Measurements from ENCODE around the gene DNAH1.

DNAH1 gene

DNA sequence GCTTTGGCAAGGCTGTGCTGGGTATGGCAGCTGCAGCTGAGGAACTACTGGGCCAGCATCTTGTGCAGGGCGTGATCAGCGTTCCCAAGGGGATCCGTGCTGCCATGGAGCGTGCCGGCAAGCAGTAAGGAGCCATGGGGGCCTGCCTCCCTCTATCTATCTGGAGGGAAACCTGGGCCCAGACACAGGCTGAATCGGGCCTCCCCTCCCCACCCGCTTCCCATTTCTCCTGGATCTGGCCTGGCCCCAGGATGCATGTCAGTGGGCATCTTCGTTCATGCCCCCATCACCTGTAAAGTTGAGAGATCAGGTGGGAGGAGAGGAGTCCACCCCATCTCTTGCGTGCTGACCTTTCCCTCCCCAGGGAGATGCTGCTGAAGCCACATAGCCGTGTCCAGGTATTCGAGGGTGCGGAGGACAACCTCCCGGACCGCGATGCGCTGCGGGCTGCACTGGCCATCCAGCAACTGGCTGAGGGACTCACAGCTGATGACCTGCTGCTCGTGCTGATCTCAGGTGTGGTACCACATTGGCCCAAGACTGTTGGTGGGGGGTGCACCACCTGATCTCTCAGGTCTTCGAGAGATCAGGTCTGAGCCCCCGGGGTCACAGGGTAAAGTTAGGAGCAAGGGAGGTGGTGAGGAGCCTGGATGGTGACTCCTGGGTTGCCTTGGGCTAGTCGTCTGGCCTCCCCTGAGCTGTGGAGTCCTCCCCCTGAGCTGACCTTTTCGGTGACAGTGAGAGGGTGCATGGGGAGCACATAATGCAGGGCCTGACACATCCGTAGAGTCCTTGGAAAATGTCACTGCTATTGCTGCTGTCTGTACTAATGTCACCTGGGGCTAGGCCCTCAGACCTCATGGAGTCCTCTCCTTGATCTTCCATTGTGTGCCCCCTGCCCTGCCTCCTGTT is 25.3 kb upstream of the DNAH1 start:
- DNase-seq (ENCODE audit: low spot score), result no peak

DNA sequence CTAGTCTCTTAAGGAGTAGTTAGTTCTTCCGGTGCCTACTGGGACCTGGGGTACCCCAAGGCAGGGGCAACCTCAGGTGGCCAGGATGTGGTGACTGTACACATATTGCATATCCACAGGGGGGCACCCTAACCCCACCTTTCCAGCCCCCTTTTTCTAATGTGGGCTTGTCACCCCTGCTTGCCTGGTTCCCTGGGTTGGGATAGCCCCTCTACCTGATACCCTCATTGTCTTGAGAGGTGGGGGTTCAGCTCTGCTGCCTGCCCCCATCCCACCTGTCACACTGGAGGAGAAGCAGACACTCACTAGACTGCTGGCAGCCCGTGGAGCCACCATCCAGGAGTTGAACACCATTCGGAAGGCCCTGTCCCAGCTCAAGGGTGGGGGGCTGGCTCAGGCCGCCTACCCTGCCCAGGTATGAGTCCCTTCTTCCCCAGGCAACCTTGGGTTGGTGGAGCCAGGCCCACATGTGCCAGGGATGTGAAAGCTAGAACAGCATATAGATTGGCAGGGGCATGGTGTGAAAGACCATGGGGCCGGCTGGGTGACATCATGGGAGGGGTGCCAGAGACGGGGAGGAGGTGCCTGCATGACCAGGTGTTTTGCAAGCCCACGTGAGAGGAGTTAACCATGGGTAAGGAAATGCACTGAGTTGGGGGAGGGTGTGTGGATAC is 24.5 kb upstream of the DNAH1 start:
- no peak for DNase-seq (ENCODE audit: low spot score)

DNA sequence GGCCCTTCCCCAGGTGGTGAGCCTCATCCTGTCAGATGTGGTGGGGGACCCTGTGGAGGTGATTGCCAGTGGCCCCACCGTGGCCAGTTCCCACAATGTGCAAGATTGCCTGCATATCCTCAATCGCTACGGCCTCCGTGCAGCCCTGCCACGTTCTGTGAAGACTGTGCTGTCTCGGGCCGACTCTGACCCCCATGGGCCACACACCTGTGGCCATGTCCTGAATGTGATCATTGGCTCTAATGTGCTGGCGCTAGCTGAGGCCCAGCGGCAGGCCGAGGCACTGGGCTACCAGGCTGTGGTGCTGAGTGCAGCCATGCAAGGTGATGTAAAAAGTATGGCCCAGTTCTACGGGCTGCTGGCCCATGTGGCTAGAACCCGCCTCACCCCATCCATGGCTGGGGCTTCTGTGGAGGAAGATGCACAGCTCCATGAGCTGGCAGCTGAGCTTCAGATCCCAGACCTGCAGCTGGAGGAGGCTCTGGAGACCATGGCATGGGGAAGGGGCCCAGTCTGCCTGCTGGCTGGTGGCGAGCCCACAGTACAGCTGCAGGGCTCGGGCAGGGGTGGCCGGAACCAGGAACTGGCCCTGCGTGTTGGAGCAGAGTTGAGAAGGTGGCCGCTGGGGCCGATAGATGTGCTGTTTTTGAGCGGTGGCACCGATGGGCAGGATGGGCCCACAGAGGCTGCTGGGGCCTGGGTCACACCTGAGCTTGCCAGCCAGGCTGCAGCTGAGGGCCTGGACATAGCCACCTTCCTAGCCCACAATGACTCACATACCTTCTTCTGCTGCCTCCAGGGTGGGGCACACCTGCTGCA is 23.7 kb upstream of the DNAH1 start:
- no peak for DNase-seq (ENCODE audit: low spot score)

DNA sequence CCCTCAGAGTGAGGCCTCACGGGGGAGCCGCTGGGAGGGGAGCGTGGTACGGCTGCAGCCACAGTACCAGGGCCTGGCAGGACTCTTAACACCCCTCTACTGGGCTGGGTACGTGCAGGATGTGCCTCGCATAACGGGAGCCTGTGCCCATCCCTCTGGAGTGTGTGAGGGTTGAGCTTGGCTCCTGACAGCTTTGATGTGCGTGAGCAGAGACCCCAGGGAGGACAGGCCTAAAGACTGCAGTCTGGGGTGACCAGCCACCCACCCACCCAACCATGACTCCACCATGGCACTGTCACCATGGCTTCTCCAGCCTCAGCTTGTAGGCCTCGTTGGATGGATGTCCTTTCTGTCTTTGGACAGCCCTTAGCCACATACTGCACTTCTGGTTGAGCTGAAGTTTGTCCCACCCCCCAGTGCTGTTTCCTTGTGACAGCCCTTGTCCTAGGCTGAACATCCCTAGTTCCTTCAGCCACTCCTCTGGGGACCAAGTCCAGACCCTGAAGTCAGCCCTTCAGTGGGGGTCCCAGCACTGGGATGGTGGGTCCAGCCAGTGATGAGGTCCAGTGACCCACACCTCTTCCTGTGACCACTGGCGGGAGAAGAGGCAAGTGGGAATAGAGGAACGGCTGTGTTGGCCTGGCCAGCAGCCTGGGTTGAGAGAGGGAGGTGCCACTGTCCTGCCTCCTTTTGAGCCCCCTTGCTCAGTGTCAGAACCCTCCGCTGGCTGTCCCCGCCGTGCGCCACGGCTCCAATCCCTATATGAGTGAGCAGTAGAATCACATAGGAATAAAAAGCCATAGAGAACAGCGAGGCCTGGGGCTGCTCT is 22.4 kb upstream of the DNAH1 start:
- no peak for DNase-seq (ENCODE audit: low spot score)

DNA sequence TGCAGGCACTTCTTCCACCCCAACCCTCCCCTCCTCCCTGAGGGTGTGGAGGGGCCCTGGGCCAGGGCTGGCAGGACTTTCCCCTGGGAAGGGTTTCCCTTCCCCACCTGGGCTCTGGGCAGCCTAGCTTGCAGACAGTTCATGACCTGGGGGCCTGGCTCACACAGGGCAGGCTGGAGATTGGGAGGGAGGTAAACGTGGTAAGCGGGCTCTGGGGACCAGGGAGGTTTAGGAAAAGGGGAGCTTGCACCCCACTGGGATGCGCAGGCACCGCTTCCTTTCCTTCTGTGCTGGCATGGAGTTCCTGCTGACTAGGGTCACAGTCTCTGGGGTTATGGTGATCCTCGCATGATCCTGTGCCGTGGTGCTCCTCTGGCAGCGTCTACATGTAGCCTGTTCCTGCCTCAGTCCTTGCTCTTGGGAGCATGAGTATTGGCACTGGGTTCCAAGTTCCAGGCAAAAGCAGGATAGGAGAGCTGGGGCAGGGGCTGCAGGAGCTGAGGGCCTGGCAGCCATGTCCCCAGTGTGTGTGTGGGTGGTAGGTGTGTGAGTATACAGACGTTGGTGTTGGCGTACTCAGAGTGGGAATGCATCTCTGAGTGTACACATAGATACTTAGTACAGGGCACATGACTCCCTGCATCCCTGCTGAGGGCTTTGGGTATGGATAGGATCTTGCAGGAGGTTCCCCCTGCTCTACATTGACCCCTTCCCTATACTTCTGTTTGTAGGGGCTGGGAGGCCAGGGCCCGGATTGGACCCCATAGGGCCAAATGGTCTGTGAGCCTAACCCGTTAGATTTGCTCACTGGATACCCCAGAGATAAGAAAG is 21.6 kb upstream of the DNAH1 start:
- no peak for DNase-seq (ENCODE audit: low spot score)

DNA sequence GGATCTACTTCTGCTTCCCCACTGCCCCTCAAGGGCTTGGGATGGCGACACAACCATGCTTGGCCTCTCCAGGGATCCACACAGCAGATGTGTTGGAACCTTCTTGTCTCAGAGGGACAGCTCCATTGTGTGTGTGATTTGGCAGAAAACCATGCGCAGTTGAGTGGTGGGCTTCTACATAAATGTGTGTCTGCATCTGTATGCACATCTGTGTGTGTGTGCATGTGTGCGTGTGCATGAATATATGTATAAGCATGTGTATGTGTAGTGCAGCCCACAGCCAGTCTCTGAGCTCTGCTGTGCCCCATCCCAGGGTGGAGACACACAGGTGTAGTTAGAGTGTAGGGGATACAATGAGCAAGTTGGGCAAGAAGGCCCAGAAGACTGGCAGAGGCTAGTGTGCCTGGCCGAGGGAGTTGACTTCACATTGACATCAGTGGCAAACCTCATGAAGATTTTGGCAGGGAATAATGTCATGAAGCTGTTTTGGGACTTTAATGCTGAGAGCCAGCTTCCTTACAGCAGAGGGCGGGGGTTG is 20.4 kb upstream of the DNAH1 start:
- no peak for DNase-seq (ENCODE audit: low spot score)

DNA sequence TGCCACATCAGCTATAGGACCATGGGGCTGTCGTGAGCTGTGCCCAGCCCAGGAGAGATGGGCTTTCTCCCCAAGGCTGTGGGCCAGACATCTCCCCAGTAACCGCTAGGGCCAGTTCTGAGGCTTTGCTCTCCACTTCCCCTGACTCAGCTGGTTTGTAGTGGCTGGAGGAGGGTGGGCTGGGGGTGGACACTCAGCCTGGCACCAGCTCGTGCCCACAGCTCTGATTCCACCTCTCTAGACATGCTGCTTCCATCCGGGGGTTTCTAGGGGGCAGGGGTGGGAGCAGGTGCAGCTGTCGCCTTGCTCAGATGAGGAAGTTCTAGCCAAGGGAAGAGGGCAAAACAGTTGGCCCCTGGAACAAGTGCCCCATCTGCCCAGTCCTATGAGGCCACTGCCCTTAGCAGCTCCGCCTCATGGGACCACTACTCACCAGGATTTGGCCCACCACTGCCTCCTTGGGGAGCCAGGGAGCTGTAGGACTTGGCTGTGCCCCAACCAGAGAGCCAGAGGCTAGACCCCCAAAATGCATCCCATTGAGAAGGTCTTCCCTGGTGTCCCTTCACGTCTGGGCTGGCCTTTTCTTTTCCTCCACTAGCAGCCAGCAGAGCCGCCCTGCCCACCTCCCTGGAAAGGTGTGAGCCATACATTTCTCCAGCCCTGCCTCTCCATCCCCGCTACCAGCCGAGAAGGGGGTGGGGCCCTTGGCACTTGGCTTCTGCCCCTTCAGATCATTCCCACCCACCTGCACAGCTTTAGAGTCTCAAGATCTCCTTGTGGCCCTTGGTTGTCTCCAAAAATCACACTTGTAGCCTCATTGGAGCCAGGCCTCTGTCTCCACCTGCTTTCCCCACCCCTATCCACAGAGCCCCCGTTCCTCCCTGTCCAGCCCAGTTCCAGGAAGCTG is 18.6 kb upstream of the DNAH1 start:
- DNase-seq (ENCODE audit: low spot score), result no peak

DNA sequence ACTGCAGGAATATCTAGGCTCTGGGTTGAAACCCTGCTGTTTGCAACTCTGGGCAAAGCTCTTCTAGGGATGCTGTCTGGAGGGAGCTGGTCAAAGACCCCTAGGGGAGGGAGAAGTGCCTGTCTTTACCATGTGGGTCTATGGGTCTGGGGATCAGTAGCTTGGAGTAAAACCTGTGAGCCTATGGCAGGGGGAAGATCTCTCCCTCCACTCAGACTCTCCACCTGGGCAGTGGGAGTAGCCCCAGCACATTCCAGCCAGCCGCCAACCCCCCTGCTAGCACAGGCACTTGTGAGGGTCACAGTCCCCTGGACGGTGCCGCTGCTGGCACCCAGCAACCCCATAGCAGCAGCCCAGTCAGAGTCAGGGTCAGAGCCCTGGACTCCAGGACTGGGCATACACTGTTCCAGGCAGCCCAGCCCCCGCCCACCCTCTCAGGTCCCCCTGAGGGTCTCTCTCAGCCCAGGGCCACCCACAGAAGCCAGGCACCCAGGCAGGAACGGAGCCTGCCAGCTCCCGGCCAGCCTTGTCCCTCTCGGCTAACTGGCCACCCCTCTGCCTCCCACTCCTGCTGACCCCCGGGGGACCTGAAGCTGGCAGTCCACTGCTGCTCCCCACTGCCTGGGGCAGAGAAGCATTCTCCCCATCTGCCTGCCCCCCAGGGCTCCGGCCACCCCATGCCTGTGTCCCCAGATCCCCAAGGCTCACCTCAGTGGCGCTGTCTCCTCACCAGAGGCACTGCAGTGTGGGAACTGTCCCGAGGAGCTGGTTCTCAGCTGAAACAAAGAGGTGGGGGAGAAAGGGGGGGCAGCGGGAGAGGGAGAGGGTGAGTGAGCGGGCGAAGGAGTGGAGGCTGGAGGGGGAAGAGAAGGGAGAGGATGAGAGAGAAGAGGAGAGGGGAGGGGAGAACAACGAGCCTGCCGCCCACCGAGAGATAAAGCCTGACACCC is 17.7 kb upstream of the DNAH1 start:
- DNase-seq (ENCODE audit: low spot score), result no peak

DNA sequence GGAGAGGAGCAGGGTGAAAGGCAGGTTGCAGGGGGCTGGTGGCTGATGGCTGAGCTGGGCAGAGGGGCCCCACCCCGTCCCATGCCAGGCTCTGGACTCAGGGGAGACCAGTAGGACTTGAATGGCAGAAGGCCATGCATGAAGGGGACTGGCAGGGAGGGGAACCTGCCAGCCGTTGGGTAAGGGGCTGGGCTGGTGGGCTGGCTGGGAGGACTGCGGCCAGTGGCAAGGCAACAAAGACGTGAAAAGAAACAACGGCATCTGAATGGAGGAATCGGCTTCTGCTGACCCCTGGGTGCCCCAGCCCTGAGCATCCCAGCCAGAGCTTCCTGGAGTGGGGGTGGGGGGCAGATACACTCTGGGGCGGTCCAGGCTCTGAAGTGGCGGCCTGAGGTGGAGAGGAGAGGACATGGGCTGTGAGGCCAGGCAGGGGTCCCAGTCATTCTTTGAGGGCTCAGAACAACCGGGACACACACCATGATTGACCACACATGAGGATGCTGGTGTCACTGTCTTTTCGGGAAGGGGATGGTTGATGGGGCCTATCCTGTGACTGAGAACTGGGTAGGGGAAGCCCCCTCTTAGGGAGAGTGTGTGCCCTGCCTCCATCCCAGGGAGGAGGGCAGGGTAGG is 16.8 kb upstream of the DNAH1 start:
- DNase-seq (ENCODE audit: low spot score), result no peak

DNA sequence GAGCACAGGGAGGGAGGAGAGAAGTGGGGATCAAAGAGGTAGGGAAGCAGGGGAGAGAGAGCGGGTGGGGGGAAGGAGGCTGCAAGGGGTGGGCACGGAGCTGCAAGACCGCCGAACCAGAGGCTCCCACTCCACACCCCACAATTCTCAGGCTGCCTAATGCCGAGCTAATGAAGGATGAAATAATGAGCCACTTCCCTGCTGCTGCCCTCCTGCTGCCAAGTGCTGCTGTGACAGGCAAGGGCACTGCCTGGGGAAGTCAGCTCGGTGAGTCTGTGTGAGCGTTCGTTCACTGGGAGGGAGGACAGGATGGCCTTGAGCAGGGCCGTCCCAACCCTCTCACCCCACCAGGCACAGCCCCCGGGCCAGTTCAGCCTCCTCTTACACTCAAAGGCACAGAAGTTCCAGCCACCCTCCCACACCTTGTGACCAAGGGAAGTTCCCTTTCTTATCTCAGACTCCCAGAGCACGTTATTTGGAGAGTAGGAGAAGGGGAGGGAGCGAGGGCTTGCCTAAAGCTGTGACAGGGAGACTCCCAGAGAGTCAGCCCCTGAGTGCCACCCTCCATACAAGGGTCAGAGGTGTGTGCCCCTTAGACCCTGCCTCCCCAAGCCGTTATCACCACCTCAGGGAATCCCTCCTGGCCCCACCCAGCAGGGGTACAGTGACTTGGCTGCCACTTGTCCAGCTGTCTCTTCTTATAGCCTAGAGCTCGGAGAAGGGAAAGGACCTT is 16.1 kb upstream of the DNAH1 start:
- no peak for DNase-seq (ENCODE audit: low spot score)

DNA sequence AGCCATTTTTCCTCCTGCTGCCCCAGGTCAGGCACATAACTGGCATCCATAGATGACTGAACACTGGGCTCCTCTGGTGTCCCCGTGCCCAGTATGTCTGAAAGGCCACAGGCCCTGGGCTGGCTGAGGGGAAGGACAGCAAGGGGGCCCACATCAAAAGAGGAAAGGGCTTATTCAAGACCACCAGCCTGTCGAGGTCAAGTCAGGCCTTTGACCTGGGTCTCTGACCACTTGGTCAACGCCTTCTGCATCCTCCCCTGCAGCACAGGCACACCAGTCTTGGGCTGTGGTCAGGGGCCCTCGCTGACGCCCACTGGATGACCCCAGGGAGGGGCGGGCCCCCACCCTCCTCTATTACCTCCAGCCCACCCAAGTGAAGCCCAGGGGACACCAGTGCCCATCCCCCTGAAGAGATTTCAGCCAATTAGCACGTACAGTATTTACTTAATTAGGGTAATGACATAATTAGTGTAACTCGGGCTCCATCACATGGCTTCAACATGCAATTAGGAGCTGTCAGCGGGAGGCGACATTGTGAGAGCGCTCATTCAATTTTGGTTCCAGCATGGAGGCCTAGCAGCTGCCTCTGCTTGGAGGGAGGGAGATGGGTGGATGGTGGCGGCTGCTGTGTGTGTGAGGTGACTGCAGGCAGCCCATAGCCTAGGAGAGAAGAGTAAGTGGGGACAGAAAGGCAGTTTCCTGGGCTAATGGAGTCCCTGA is 13.5 kb upstream of the DNAH1 start:
- no peak for DNase-seq (ENCODE audit: low spot score)

DNA sequence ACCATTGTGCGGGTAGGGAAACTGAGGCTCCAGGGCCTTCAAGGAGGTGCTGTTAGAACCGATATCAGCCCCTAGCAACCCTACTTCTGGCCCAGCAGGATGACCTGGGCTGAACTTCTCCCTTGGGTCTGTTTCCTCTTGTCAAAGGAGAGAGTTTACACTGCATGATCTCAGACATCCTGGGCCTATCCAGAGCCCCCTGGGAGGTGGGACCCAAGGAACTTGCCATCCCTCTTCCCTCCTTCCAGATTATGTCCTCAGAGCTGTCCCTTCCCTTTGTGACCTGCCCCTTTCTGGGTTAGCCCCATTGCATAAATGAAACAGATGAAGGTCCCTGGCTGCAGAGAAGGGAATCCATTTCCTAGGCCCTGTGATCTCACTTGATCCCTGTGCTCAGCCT is 12.3 kb upstream of the DNAH1 start:
- no peak for DNase-seq (ENCODE audit: low spot score)

DNA sequence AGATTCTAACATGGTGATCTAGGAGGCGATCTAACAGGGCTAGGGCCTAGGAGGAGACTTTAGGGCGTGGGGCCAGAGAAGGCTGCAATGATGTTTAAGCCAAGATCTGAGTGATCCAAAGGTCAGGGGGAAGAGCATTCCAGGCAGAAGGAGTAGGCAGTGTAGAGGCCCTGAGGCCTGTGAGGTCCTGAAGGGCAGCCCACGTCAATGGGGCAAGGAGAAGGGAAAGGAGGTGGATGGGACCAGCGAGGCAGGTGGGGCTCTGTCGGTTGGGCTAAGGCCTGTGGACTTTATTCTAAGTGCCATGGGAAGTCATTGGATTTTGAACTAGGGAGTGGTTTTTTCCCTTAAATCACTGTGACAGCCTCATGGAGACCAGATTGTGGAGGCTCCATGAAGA is 10.2 kb upstream of the DNAH1 start:
- DNase-seq (ENCODE audit: low spot score), result no peak

DNA sequence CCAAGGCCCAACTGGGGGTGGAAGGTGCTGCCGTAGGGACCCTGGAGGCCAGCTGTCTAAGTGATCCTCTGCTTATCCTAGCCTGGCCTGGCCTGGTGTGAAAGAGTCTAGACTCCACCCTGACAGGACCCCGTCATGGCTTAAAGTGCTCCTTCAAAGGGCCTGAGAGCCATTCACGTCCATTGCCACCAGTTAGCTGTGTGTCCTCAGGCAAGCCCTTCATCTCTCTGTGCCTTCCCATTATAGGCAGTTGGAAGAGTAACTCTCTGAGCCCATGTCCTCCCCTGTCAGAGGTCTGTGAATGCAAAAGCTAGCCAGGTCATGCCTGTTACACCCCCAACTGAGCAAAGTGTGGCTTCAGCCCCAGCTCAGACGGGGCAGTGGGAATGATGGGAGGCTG is 9.1 kb upstream of the DNAH1 start:
- no peak for DNase-seq (ENCODE audit: low spot score)

DNA sequence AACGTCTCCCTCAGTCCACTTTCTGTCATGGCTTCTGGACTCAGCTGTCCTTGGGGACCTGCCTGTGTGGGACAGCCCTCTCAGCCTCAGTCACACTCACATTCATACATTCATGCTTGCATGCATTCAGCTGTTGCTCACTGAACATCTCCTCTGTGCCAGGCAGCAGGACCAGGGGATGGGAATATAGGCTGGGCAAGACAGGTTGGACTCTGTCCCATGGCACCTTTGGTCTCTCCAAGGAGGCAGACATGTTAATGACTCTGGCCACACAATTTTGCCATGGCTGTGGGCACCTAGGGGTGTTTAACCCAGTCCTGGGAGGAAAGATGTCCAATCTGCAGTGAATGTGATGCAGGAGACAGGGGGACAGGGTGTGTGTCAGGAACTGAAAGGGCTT is 7.8 kb upstream of the DNAH1 start:
- DNase-seq (ENCODE audit: low spot score), result no peak

DNA sequence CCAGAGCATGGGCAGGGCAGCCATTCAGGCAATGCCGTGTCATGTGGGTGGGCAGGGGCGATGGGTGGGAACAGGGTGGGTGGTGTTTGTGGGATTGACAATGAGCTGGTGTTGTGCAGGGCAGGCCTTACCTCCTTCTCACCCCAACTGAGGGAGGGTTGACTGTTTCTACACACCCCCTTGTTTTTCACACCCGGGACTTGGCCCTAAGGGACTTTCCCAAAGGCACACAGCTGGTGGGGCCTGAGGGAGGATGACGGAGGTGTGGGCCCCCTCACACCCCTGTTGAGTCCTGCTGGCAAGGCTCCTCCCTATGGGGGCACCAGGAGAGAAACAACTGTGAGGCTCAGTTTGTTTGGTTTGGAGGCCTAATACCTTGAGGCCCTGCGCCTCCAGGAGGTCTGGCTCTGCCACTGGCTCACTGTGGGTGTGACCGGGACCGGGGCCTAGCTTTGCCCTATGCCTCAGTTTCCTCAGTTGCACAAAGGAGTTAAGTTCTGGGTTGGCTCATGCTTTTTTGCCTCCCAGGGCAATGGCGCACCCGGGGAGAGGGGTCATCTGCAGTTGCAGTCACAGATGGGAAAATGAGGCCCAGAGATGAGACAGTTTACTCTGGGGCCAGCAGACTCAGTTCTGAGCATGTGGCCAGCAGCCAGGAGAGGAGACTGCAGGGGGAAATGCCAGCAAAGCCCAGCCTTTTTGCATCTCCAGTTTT is 5.1 kb upstream of the DNAH1 start:
- DNase-seq (ENCODE audit: low spot score), result peak; percentile 36

Data from activated CD4-positive, alpha-beta T cell treated with anti-CD3 and anti-CD28 coated beads, Interleukin-2, Interleukin-4, amounts not matched to agents 100 ng/mL and 50 ng/mL, durations not matched to agents 16 hours and 8 hours (primary cell).